ENCODE measurements around the gene CABP2. TPM values are rescaled to one million over a fixed set of nuclear protein-coding genes. Genes with fewer than 3 reads are reported as not detected.

The CABP2 gene
- total RNA-seq, 1 donor from 2014 or later: not detected

GRCh38 chr11:67510023-67510345 is 13.3 kb downstream of the CABP2 start:
- peaks cover 19% of the 10 kb centered on the region for H3K4me1 Mint-ChIP-seq
- DNase-seq (ENCODE audit: low spot score in 2 of 2, unreplicated experiment in 2 of 2): no peak
- no peak overlapping the region for H3K27ac Mint-ChIP-seq
- H3K36me3 Mint-ChIP-seq: no peaks in the 10 kb centered on the region
- TF ChIP-seq CTCF (IDR thresholded peaks at IDR 0.05; ENCODE audit: unreplicated experiment): no peak
- no peaks in the 10 kb centered on the region for H3K9me3 Mint-ChIP-seq
- peak overlapping the region; percentile 79 for H3K4me3 Mint-ChIP-seq
- H3K27me3 Mint-ChIP-seq (ENCODE audit: low read depth): peaks cover 32% of the 10 kb centered on the region

- H3K4me3 Mint-ChIP-seq: peak overlapping the region; percentile 79
- H3K27ac Mint-ChIP-seq: peak overlapping the region; percentile 96
- peaks cover 24% of the 10 kb centered on the region for H3K4me1 Mint-ChIP-seq
- peaks cover 24% of the 10 kb centered on the region for H3K27me3 Mint-ChIP-seq (ENCODE audit: low read depth)
- DNase-seq (ENCODE audit: low spot score in 2 of 2, unreplicated experiment in 2 of 2): peak; percentile 94 to 98
- no peaks in the 10 kb centered on the region for H3K36me3 Mint-ChIP-seq
- TF ChIP-seq CTCF (IDR thresholded peaks at IDR 0.05; ENCODE audit: unreplicated experiment): no peak
- H3K9me3 Mint-ChIP-seq: no peaks in the 10 kb centered on the region
Measured at GRCh38 chr11:67508486-67509121, 14.6 kb downstream of the CABP2 start.

GRCh38 chr11:67507864-67508485 is 15.3 kb downstream of the CABP2 start, which contains the start of gene CDK2AP2:
Gene CDK2AP2 (minus strand): TSS chr11:67508162. CDS start chr11:67508082, 80 bp downstream.
- Mint-ChIP-seq H3K36me3 (no peaks in the 10 kb centered on the region), H3K9me3 (no peaks in the 10 kb centered on the region), H3K27ac (peak within 1 kb of the TSS; percentile 96), H3K27me3 (ENCODE audit: low read depth) (peaks cover 22% of the 10 kb centered on the region), H3K4me3 (peak within 1 kb of the TSS; percentile 79), H3K4me1 (peaks cover 28% of the 10 kb centered on the region)
- no peak for TF ChIP-seq CTCF (IDR thresholded peaks at IDR 0.05; ENCODE audit: unreplicated experiment)
- peak; percentile 95 to 97 for DNase-seq (ENCODE audit: low spot score in 2 of 2, unreplicated experiment in 2 of 2)

- no peaks in the 10 kb centered on the region for H3K36me3 Mint-ChIP-seq
- H3K4me1 Mint-ChIP-seq: peaks cover 31% of the 10 kb centered on the region
- H3K4me3 Mint-ChIP-seq: peak overlapping the region; percentile 79
- no peak for DNase-seq (ENCODE audit: low spot score in 2 of 2, unreplicated experiment in 2 of 2)
- TF ChIP-seq CTCF (IDR thresholded peaks at IDR 0.05; ENCODE audit: unreplicated experiment): no peak
- H3K27me3 Mint-ChIP-seq (ENCODE audit: low read depth): peaks cover 19% of the 10 kb centered on the region
- H3K27ac Mint-ChIP-seq: peak overlapping the region; percentile 72
- no peaks in the 10 kb centered on the region for H3K9me3 Mint-ChIP-seq
Measured at GRCh38 chr11:67507242-67507863, 15.9 kb downstream of the CABP2 start.

GRCh38 chr11:67506426-67507051 is 16.7 kb downstream of the CABP2 start:
- Mint-ChIP-seq H3K4me1 (peaks cover 31% of the 10 kb centered on the region), H3K9me3 (no peaks in the 10 kb centered on the region), H3K27me3 (ENCODE audit: low read depth) (peaks cover 16% of the 10 kb centered on the region), H3K27ac (peak overlapping the region; percentile 79), H3K36me3 (no peaks in the 10 kb centered on the region), H3K4me3 (peak overlapping the region; percentile 79)
- peak; percentile 34 for TF ChIP-seq CTCF (IDR thresholded peaks at IDR 0.05; ENCODE audit: unreplicated experiment)
- no peak for DNase-seq (ENCODE audit: low spot score in 2 of 2, unreplicated experiment in 2 of 2)
